OCI-LY3 (cell line): ENCODE data around the gene ABTB2.

Source experiments
- H2AFZ ChIP-seq: fragments of 200-600, 300-600 bp; shearing (Covaris generic); 2 replicates; pipeline ENCODE4 v1.6.0; 2014; ENCODE audit warnings: antibody characterized with exemption, low read depth, low read length
- H3K27ac ChIP-seq: fragments of 200-600, 300-600 bp; sonication (generic); 2 replicates; pipeline ENCODE4 v1.5.1; 2014; ENCODE audit warnings: mild to moderate bottlenecking, low read length, moderate library complexity, mixed read lengths
- H3K27me3 ChIP-seq: fragments of 200-600, 300-600 bp; sonication (generic); 2 replicates; pipeline ENCODE4 v1.6.1; 2014; ENCODE audit warnings: low read depth, low read length, mixed read lengths
- H3K36me3 ChIP-seq: fragments of 200-600, 300-600 bp; sonication (generic); replicated peaks from 2 replicates; pipeline ENCODE3; 2014; ENCODE audit warnings: low read depth, low read length, mixed read lengths
- H3K4me1 ChIP-seq: fragments of 300-600, 200-600 bp; sonication (generic); 2 replicates; pipeline ENCODE4 v1.6.1; 2014; ENCODE audit warnings: low read length, mixed read lengths
- H3K4me2 ChIP-seq: fragments of 200-600, 300-600 bp; sonication (generic); 2 replicates; pipeline ENCODE4 v1.6.1; 2014; ENCODE audit warnings: low read length, mixed read lengths
- H3K4me3 ChIP-seq: fragments of 300-600, 200-600 bp; sonication (generic); 2 replicates; pipeline ENCODE4 v1.5.1; 2014; ENCODE audit warnings: antibody characterized with exemption, mild to moderate bottlenecking, low read length, moderate library complexity
- H3K79me2 ChIP-seq: fragments of 300-600, 200-600 bp; shearing (Covaris generic); 2 replicates; pipeline ENCODE4 v1.6.1; 2014; ENCODE audit warnings: mild to moderate bottlenecking, low read length, mixed read lengths
- H3K9ac ChIP-seq: fragments of 300-600, 200-600 bp; shearing (Covaris generic); 2 replicates; pipeline ENCODE4 v1.6.0; 2014; ENCODE audit warnings: mild to moderate bottlenecking, low read length, moderate library complexity
- H3K9me3 ChIP-seq: fragments of 200-600, 300-600 bp; shearing (Covaris generic); 2 replicates; pipeline ENCODE4 v1.6.1; 2014; ENCODE audit warnings: low read length, mixed read lengths; ENCODE audit not compliant: insufficient read depth
- H4K20me1 ChIP-seq: fragments of 200-600, 300-600 bp; sonication (generic); 2 replicates; pipeline ENCODE4 v1.6.1; 2016; ENCODE audit warnings: low read length, mixed read lengths; ENCODE audit not compliant: insufficient read depth
- CTCF ChIP-seq: fragments of 200-600, 300-600 bp; sonication (generic); IDR thresholded peaks from 2 replicates; pipeline ENCODE4 v1.5.1; 2014; ENCODE audit warnings: antibody characterized with exemption, low read length, low read depth
- EZH2phosphoT487 ChIP-seq: fragments of 200-600 bp; shearing (Covaris generic); IDR thresholded peaks from 2 replicates; pipeline ENCODE4 v1.6.1; 2018; ENCODE audit warnings: antibody characterized with exemption, mixed run types, low read depth

Gene ABTB2

DNA sequence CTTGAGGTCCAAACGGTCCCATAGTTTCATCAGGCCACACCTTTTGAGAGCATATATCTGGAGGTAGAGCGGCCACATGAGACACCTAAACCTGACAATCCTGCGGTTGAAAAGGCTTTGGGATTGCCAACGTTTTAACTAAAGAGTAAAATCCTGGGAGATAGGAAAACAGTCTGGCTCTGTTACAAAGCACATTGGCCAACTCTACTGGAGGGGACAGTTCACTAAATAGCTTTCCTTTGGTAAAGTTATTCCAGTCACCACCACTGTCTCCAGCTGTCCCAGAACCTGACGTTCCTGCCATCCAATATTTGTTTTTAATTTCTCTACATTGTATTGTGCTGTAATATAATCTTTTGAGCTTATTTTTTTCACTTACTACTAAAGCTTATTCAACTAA, 22.0 kb downstream of the ABTB2 start:
- no peak overlapping the region for H3K4me3 ChIP-seq
- H3K36me3 ChIP-seq, result no peaks in the 10 kb centered on the region
- H3K9me3 ChIP-seq, result no peaks in the 10 kb centered on the region
- H3K4me1 ChIP-seq, result peaks cover 19% of the 10 kb centered on the region
- peaks cover 58% of the 10 kb centered on the region for H3K79me2 ChIP-seq
- H3K9ac ChIP-seq, result no peak overlapping the region
- TF ChIP-seq CTCF (no peak), EZH2phosphoT487 (no peak)
- H4K20me1 ChIP-seq, result peaks cover 3% of the 10 kb centered on the region; the same call in 1 of the 2 replicates
- 0 out of 2 replicates have a peak overlapping the region, but pooled peaks have one; percentile 1 for H3K4me2 ChIP-seq
- H3K27ac ChIP-seq, result no peak overlapping the region
- H3K27me3 ChIP-seq, result no peaks in the 10 kb centered on the region
- H2AFZ ChIP-seq, result no peak overlapping the region

DNA sequence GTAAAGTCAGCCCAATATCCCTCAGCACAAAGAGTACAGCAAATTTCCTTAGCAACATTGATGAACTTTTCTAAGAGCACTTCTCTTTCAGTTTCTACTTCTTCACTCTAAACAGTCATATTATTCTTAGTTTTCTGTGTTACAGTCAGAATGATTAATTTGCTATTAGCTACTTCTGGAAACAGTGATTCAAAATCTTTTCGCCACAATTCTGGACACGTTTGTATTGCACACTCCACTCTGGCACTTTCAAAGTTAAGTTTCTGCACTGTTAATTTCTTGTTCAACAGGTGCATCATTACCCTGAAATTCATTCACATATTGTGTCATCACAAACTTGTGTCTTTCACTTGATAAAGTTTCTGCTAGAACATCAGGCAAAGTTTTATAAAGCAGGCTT, 22.5 kb downstream of the ABTB2 start:
- H3K9ac ChIP-seq, result no peak overlapping the region
- no peak overlapping the region for H3K4me3 ChIP-seq
- H3K27me3 ChIP-seq, result no peaks in the 10 kb centered on the region
- H3K4me2 ChIP-seq, result 0 out of 2 replicates have a peak overlapping the region, but pooled peaks have one; percentile 1
- no peaks in the 10 kb centered on the region for H3K9me3 ChIP-seq
- TF ChIP-seq EZH2phosphoT487 (no peak), CTCF (no peak)
- no peak overlapping the region for H2AFZ ChIP-seq
- peaks cover 19% of the 10 kb centered on the region for H3K4me1 ChIP-seq
- no peaks in the 10 kb centered on the region for H3K36me3 ChIP-seq
- H3K27ac ChIP-seq, result no peak overlapping the region
- peaks cover 55% of the 10 kb centered on the region for H3K79me2 ChIP-seq
- H4K20me1 ChIP-seq, result peaks cover 3% of the 10 kb centered on the region; the same call in 1 of the 2 replicates

- TF ChIP-seq EZH2phosphoT487 (no peak), CTCF (no peak)
- Histone ChIP-seq H4K20me1 (peaks cover 8% of the 10 kb centered on the region; the same call in 1 of the 2 replicates), H3K9ac (no peak overlapping the region), H3K4me2 (0 out of 2 replicates have a peak overlapping the region, but pooled peaks have one; percentile 19), H3K27me3 (no peaks in the 10 kb centered on the region), H3K27ac (no peak overlapping the region), H3K79me2 (peaks cover 46% of the 10 kb centered on the region), H3K9me3 (no peaks in the 10 kb centered on the region), H3K36me3 (no peaks in the 10 kb centered on the region), H3K4me3 (no peak overlapping the region), H3K4me1 (peaks cover 19% of the 10 kb centered on the region), H2AFZ (no peak overlapping the region)
Observed at GRCh38 chr11:34333787-34334186, 24.0 kb downstream of the ABTB2 start.

DNA sequence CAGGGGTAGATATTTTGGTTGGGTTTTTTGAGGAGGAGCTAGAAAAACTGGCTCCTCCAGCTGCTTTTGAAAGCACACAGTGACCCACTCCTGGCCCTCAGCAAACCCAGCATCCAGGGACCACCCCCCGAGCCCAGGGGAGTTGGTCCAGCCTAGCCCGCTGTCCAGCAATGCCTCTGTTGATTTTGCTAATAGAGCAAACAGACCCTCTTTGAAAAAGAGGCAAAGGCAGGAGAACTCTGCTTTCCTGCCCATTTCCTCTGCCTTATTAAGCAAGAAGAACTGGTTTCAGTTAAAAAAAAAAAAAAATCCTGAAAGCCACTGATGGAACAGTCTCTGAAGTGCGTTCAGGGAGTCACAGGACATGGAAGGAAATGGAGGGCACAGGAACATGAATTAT, 25.3 kb downstream of the ABTB2 start:
- H3K27me3 ChIP-seq, result no peaks in the 10 kb centered on the region
- no peaks in the 10 kb centered on the region for H3K36me3 ChIP-seq
- no peak overlapping the region for H3K27ac ChIP-seq
- H3K9ac ChIP-seq, result no peak overlapping the region
- H4K20me1 ChIP-seq, result peaks cover 8% of the 10 kb centered on the region; the same call in 1 of the 2 replicates
- H3K4me2 ChIP-seq, result no peak overlapping the region
- TF ChIP-seq CTCF (no peak), EZH2phosphoT487 (no peak)
- peaks cover 19% of the 10 kb centered on the region for H3K4me1 ChIP-seq
- no peaks in the 10 kb centered on the region for H3K9me3 ChIP-seq
- no peak overlapping the region for H3K4me3 ChIP-seq
- peaks cover 42% of the 10 kb centered on the region for H3K79me2 ChIP-seq
- no peak overlapping the region for H2AFZ ChIP-seq
